GM19193 (cell line): ENCODE results near the gene NEK4.

ENCODE experiments used
- POLR2A ChIP-seq: IDR thresholded peaks from 4 replicates; pipeline ENCODE4 v1.6.1; 2011; ENCODE audit not compliant: insufficient read depth, insufficient read length; ENCODE audit errors: extremely low read depth

NEK4 gene

GRCh38 chr3:52777127-52777958, 6.6 kb upstream of the NEK4 start, which contains the start of gene ITIH1:
ITIH1 (plus strand) TSS chr3:52777599; CDS start chr3:52777616, 17 bp downstream.
- TF ChIP-seq POLR2A = no peak

- no peak for TF ChIP-seq POLR2A
Measured at GRCh38 chr3:52775877-52776276, 5.1 kb upstream of the NEK4 start.

GRCh38 chr3:52774901-52775864, 4.4 kb upstream of the NEK4 start:
- no peak for TF ChIP-seq POLR2A

- TF ChIP-seq POLR2A = no peak
Measured at GRCh38 chr3:52774066-52774713, 3.5 kb upstream of the NEK4 start.

- TF ChIP-seq POLR2A = no peak
Measured at GRCh38 chr3:52773361-52774065, 2.8 kb upstream of the NEK4 start.

GRCh38 chr3:52771702-52772101, 962 bp upstream of the NEK4 start:
- TF ChIP-seq POLR2A = no peak

GRCh38 chr3:52771334-52771681, 568 bp upstream of the NEK4 start:
- TF ChIP-seq POLR2A = no peak

- no peak for TF ChIP-seq POLR2A
Measured at GRCh38 chr3:52769786-52770455, 819 bp downstream of the NEK4 start.

- TF ChIP-seq POLR2A = no peak
Measured at GRCh38 chr3:52763466-52763865, 7.3 kb downstream of the NEK4 start.

GRCh38 chr3:52756141-52756540, 14.6 kb downstream of the NEK4 start:
- TF ChIP-seq POLR2A = no peak

- TF ChIP-seq POLR2A = no peak
Measured at GRCh38 chr3:52754373-52754772, 16.4 kb downstream of the NEK4 start.

GRCh38 chr3:52752045-52752660, 18.6 kb downstream of the NEK4 start:
- TF ChIP-seq POLR2A = no peak

GRCh38 chr3:52743721-52744120, 27.0 kb downstream of the NEK4 start:
- no peak for TF ChIP-seq POLR2A
